Erythroblast (primary cell): ENCODE measurements around the gene CD79A.

Source experiments
- DNase-seq, 2 experiments: peaks; one replicate each; lab custom pipeline; 2025; lab: John Stamatoyannopoulos, UW
- GATA1 ChIP-seq: IDR thresholded peaks from 2 replicates; pipeline ENCODE4 v1.6.1; 2011; ENCODE audit warnings: low read depth, mild to moderate bottlenecking, control low read depth, low read length, moderate library complexity
- POLR2A ChIP-seq: IDR thresholded peaks from 2 replicates; pipeline ENCODE4 v1.6.1; 2011; ENCODE audit warnings: mild to moderate bottlenecking, low read length

CD79A gene

GRCh38 chr19:41927497-41928192 is 50.6 kb downstream of the CD79A start:
- TF ChIP-seq POLR2A (no peak), GATA1 (no peak)
- DNase-seq: no peak

GRCh38 chr19:41928221-41928683 is 51.2 kb downstream of the CD79A start, which contains the start of gene ERFL:
ERFL (minus strand) TSS chr19:41928449; CDS start chr19:41912919, 15,530 bp downstream.
- DNase-seq: no peak
- TF ChIP-seq GATA1: no peak
- no peak for TF ChIP-seq POLR2A

GRCh38 chr19:41928754-41929535 is 51.9 kb downstream of the CD79A start:
- DNase-seq: no peak
- no peak for TF ChIP-seq GATA1
- no peak for TF ChIP-seq POLR2A

- DNase-seq: no peak
- TF ChIP-seq POLR2A: no peak
- no peak for TF ChIP-seq GATA1
Measured at GRCh38 chr19:41929536-41930071, 52.5 kb downstream of the CD79A start.

- TF ChIP-seq GATA1: no peak
- TF ChIP-seq POLR2A: no peak
- no peak for DNase-seq
Measured at GRCh38 chr19:41930322-41930722, 53.2 kb downstream of the CD79A start.
